ENCODE results near the gene PPP2R3B. TPM values are rescaled to one million over a fixed set of nuclear protein-coding genes. Genes with fewer than 3 reads are reported as not detected.

PPP2R3B gene
- total RNA-seq, 1 experiment from 2014 or later: 19.1 TPM

- Histone ChIP-seq H2AFZ (ENCODE audit: low read depth, low read length, poor library complexity, severe bottlenecking) (no peak overlapping the region), H3K9me2 (ENCODE audit: insufficient read depth) (no peaks in the 10 kb centered on the region), H3K4me1 (ENCODE audit: control insufficient read depth in 1 of 2, insufficient read depth in 2 of 2, low read length in 2 of 2) (no peaks in the 10 kb centered on the region), H3K79me2 (ENCODE audit: insufficient read depth, low read length) (no peaks in the 10 kb centered on the region), H3K36me3 (ENCODE audit: control insufficient read depth in 1 of 2, insufficient read depth in 2 of 2, low read length in 2 of 2) (peaks cover 0 to 6% of the 10 kb centered on the region in 2 experiments; a peak in 2 of 4 replicates), H3K4me2 (ENCODE audit: low read length) (no peak overlapping the region), H4K20me1 (ENCODE audit: insufficient read depth) (no peaks in the 10 kb centered on the region), H3K9me3 (ENCODE audit: control insufficient read depth in 1 of 2, insufficient read depth in 1 of 2, low read depth in 1 of 2, low read length in 2 of 2) (no peaks in the 10 kb centered on the region), H3K4me3 (replicated peaks in 1 of 2; ENCODE audit: low read depth in 1 of 2, low read length in 2 of 2) (no peak overlapping the region), H3K27ac (ENCODE audit: low read depth, low read length) (no peak overlapping the region), H3K9ac (ENCODE audit: low read length) (no peak overlapping the region), H3K27me3 (ENCODE audit: insufficient read depth, low read length) (no peaks in the 10 kb centered on the region)
- intact Hi-C loops (cut with micrococcal nuclease): no loop called here
- no peak for TF ChIP-seq EGR1 (IDR thresholded peaks at IDR 0.05; ENCODE audit: low read depth)
- TF ChIP-seq JUND (IDR thresholded peaks at IDR 0.05): no peak
- TF ChIP-seq SIN3A (IDR thresholded peaks at IDR 0.05; ENCODE audit: low read depth): no peak
- TF ChIP-seq SRF (IDR thresholded peaks at IDR 0.05; ENCODE audit: low read depth): no peak
- TF ChIP-seq POLR2AphosphoS5 (IDR thresholded peaks at IDR 0.05; ENCODE audit: low read depth, low read length): no peak
- TF ChIP-seq ZNF274 (IDR thresholded peaks at IDR 0.05; ENCODE audit: low read depth, low read length): no peak
- TF ChIP-seq YY1 (IDR thresholded peaks at IDR 0.05; ENCODE audit: extremely low read depth, insufficient replicate concordance, low read depth, low read length): no peak
- TF ChIP-seq MAX (IDR thresholded peaks at IDR 0.05): no peak
- no peak for TF ChIP-seq REST (IDR thresholded peaks at IDR 0.05; ENCODE audit: low read depth)
- TF ChIP-seq CBX3 (IDR thresholded peaks at IDR 0.05; ENCODE audit: low read depth): no peak
- TF ChIP-seq ELF1 (IDR thresholded peaks at IDR 0.05; ENCODE audit: borderline replicate concordance, low read depth): no peak
- no TSS peak for BruUV-seq (replicated peaks)
- ChIA-PET CTCF (no interaction called here), POLR2A (no interaction called here), RAD21 (ENCODE audit: low non-redundant PET in 1 of 2, low total read pairs in 2 of 2, uncharacterized antibody in 2 of 2, unreplicated experiment in 2 of 2) (no interaction called here)
- DNase-seq (ENCODE audit: low read depth, low spot score): no peak
- no peak for ATAC-seq
These were observed 96.1 kb downstream of the PPP2R3B start for GRCh38 chrX:290476-291166.

Data from HCT116 (cell line).